ENCODE results near the gene ARHGAP20.

The ARHGAP20 gene

DNA sequence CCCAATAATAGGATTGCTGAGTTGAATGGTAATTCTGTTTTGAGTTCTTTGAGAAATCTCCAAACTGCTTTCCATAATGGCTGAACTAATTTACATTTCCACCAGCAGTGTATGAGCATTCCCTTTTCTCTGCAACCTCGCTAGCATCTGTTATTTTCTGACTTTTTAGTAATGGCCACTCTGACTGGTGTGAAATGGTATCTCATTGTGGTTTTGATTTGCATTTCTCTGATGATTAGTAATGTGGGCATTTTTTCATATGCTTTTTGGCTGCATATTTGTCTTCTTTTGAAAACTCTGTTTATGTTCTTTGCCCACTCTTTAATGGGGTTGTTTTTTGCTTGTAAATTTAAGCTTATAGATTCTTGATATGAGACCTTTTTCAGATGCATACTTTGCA lies 185.1 kb downstream of the ARHGAP20 start:
- no peaks in the 10 kb centered on the region for H3K9me3 ChIP-seq
- no peaks in the 10 kb centered on the region for H3K27me3 ChIP-seq
- H3K4me3 ChIP-seq: no peak overlapping the region
- TF ChIP-seq, protein P1, sequence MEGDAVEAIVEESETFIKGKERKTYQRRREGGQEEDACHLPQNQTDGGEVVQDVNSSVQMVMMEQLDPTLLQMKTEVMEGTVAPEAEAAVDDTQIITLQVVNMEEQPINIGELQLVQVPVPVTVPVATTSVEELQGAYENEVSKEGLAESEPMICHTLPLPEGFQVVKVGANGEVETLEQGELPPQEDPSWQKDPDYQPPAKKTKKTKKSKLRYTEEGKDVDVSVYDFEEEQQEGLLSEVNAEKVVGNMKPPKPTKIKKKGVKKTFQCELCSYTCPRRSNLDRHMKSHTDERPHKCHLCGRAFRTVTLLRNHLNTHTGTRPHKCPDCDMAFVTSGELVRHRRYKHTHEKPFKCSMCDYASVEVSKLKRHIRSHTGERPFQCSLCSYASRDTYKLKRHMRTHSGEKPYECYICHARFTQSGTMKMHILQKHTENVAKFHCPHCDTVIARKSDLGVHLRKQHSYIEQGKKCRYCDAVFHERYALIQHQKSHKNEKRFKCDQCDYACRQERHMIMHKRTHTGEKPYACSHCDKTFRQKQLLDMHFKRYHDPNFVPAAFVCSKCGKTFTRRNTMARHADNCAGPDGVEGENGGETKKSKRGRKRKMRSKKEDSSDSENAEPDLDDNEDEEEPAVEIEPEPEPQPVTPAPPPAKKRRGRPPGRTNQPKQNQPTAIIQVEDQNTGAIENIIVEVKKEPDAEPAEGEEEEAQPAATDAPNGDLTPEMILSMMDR (IDR thresholded peaks at IDR 0.05): no peak
- H3K27ac ChIP-seq: no peak overlapping the region
- DNase-seq: no peak
- H3K4me1 ChIP-seq: no peaks in the 10 kb centered on the region
- intact Hi-C loops (cut with DNase I; ENCODE audit: low total_unique reads): no loop called here
- H3K36me3 ChIP-seq: no peaks in the 10 kb centered on the region
